ENCODE measurements around the gene LAPTM4A. TPM values are rescaled to one million over a fixed set of nuclear protein-coding genes. Genes with fewer than 3 reads are reported as not detected.

Gene LAPTM4A
- total RNA-seq, 1 experiment from 2014 or later = 160 TPM

DNA sequence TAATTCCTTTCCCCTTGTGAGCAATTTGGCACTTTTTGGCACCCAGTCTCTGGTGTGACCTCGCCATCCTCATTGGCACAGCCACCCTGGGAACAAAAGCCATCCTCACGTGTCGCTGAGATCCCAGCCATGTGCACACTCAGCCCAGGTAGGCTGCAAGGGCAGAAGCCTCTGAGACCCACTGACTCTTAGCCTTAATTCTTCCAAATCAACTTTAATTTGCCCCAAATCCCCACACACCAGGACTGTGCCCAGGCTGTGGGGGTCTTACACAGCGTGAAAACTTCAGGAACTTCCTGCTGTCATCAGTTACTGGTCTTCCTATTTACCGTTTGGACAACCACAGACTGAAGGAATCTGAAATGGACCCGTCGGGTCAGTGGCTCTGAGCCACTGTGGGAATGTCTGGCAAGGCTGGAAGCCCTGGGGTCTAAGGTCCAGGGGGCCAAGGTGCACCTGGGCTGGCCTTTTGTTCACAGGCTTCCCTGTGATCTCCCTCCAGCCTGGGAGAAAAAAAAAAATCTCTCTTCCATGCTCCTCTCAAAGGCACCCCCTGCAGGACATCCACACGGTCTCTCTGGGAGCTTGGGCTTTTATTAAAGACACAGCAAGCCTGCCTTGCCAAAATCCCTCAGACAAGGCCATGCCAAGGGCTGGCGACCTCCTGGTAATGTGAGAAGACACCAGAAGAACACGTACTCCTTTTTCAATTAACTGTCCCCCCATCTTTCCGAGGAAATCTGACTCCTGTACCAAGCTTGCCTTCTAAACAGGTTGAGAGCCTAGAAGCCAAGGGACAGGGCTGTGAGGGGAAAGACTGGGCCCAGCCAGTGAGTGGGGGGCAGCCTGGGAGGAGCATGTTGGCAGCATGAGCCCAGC lies 42.1 kb upstream of the LAPTM4A start:
- peak; percentile 85 for DNase-seq (ENCODE audit: unreplicated experiment)
- ChIA-PET POLR2A (interaction anchor here (0.5 to 7.2 kb wide), 10 partner anchors 22 to 186 kb away, joined by 3 to 83 read pairs (median 7); partner anchors contain the start of gene LAPTM4A), CTCF (interaction anchor here (0.6 to 9.1 kb wide), 29 partner anchors 9 to 1177 kb away, joined by 3 to 205 read pairs (median 4); no protein-coding TSS in a partner anchor)
- peaks cover 47% of the 10 kb centered on the region for H3K4me1 Mint-ChIP-seq (ENCODE audit: insufficient read depth, unreplicated experiment)
- TF ChIP-seq, protein P1, sequence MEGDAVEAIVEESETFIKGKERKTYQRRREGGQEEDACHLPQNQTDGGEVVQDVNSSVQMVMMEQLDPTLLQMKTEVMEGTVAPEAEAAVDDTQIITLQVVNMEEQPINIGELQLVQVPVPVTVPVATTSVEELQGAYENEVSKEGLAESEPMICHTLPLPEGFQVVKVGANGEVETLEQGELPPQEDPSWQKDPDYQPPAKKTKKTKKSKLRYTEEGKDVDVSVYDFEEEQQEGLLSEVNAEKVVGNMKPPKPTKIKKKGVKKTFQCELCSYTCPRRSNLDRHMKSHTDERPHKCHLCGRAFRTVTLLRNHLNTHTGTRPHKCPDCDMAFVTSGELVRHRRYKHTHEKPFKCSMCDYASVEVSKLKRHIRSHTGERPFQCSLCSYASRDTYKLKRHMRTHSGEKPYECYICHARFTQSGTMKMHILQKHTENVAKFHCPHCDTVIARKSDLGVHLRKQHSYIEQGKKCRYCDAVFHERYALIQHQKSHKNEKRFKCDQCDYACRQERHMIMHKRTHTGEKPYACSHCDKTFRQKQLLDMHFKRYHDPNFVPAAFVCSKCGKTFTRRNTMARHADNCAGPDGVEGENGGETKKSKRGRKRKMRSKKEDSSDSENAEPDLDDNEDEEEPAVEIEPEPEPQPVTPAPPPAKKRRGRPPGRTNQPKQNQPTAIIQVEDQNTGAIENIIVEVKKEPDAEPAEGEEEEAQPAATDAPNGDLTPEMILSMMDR (IDR thresholded peaks at IDR 0.05; ENCODE audit: unreplicated experiment) = peak; percentile 58
- no peaks in the 10 kb centered on the region for H3K27me3 Mint-ChIP-seq (ENCODE audit: insufficient read depth, unreplicated experiment)
- H3K9me3 Mint-ChIP-seq (ENCODE audit: unreplicated experiment) = no peaks in the 10 kb centered on the region
- no peaks in the 10 kb centered on the region for H3K36me3 Mint-ChIP-seq (ENCODE audit: insufficient read depth, unreplicated experiment)
- no TSS peak for BruUV-seq (replicated peaks)
- peak overlapping the region; percentile 75 for H3K27ac Mint-ChIP-seq (ENCODE audit: low read depth, unreplicated experiment)
- no peak overlapping the region for H3K4me3 Mint-ChIP-seq (ENCODE audit: unreplicated experiment)
- intact Hi-C loops (cut with micrococcal nuclease) = loop anchor here (1.0 to 2.0 kb wide), 4 partner anchors 27 to 137 kb away; no protein-coding TSS in a partner anchor

DNA sequence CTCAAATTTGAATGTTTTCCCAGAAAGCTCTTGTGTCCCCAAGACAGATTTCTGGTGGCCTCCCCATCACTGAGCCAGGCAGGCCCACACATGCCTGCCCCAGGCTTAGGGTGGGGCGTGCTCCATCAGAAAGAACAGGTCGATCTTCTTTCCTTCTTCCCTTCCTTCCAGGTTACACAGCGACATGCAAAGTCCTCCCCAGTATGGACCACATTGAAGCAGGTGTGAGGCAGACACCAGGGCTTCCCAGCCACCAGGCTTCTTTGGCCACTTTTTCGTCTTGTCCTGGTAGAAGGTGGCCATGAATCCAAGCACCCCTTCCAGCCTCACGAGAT lies 41.4 kb upstream of the LAPTM4A start:
- POLR2A ChIA-PET = interaction anchor here (1.8 to 7.2 kb wide), 6 partner anchors 22 to 77 kb away, joined by 4 to 83 read pairs (median 8); partner anchors contain the start of gene LAPTM4A
- peaks cover 43% of the 10 kb centered on the region for H3K4me1 Mint-ChIP-seq (ENCODE audit: insufficient read depth, unreplicated experiment)
- no TSS peak for BruUV-seq (replicated peaks)

DNA sequence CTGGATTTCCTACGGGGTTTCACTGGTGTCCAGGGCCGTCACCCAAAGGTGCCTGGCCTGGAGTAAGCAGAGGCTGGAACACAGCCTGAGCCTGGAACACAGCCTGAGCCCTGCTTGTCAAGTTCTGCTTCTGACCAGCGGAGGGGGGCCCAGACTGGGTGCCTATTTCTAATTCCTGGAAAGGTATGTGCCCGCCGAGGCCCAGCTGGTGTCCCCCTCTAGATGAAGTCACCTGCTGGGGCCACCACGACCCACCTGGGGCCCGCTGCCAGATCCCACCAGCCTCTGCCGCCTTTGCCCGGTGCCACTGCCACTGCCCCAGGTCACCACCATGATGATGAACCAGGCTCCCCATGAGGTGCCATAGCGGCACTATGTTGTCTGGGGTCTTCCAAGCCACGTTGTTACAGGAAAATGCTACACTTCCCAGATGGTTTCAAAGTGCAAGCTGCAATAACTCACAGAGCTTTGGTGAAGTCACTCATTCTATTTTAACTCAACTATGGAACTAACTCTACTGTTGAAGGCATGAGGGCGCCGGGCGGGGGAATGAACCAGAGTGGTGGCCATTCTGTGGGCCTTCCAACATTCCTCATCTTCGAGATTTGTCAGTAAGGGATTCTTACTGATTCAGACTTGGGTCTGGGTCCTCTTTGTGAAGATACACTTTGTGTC lies 40.9 kb upstream of the LAPTM4A start:
- H3K27me3 Mint-ChIP-seq (ENCODE audit: insufficient read depth, unreplicated experiment) = no peaks in the 10 kb centered on the region
- no peak for DNase-seq (ENCODE audit: unreplicated experiment)
- POLR2A ChIA-PET = interaction anchor here (1.0 to 7.2 kb wide), 8 partner anchors 20 to 77 kb away, joined by 4 to 83 read pairs (median 6); partner anchors contain the start of gene LAPTM4A
- no peaks in the 10 kb centered on the region for H3K36me3 Mint-ChIP-seq (ENCODE audit: insufficient read depth, unreplicated experiment)
- peaks cover 41% of the 10 kb centered on the region for H3K4me1 Mint-ChIP-seq (ENCODE audit: insufficient read depth, unreplicated experiment)
- intact Hi-C loops (cut with micrococcal nuclease) = loop anchor here (2.0 kb wide), 1 partner anchor 26 kb away; no protein-coding TSS in a partner anchor
- CTCF ChIA-PET = interaction anchor here (0.7 to 9.1 kb wide), 6 partner anchors 13 to 136 kb away, joined by 3 to 205 read pairs (median 4); no protein-coding TSS in a partner anchor
- TF ChIP-seq, protein P1 (IDR thresholded peaks at IDR 0.05; ENCODE audit: unreplicated experiment) = no peak
- H3K4me3 Mint-ChIP-seq (ENCODE audit: unreplicated experiment) = peak overlapping the region; percentile 23
- no TSS peak for BruUV-seq (replicated peaks)
- H3K9me3 Mint-ChIP-seq (ENCODE audit: unreplicated experiment) = no peaks in the 10 kb centered on the region
- peak overlapping the region; percentile 75 for H3K27ac Mint-ChIP-seq (ENCODE audit: low read depth, unreplicated experiment)

More for the DNA sequence above, 41.4 kb upstream of the LAPTM4A start:
- DNase-seq (ENCODE audit: unreplicated experiment) = no peak
- H3K4me3 Mint-ChIP-seq (ENCODE audit: unreplicated experiment) = no peak overlapping the region
- intact Hi-C loops (cut with micrococcal nuclease) = loop anchor here (1.0 to 2.0 kb wide), 4 partner anchors 26 to 137 kb away; no protein-coding TSS in a partner anchor
- H3K9me3 Mint-ChIP-seq (ENCODE audit: unreplicated experiment) = no peaks in the 10 kb centered on the region
- peak overlapping the region; percentile 75 for H3K27ac Mint-ChIP-seq (ENCODE audit: low read depth, unreplicated experiment)
- TF ChIP-seq, protein P1 (IDR thresholded peaks at IDR 0.05; ENCODE audit: unreplicated experiment) = no peak
- H3K27me3 Mint-ChIP-seq (ENCODE audit: insufficient read depth, unreplicated experiment) = no peaks in the 10 kb centered on the region
- CTCF ChIA-PET = interaction anchor here (0.7 to 9.1 kb wide), 4 partner anchors 45 to 137 kb away, joined by 3 to 205 read pairs (median 24); no protein-coding TSS in a partner anchor
- no peaks in the 10 kb centered on the region for H3K36me3 Mint-ChIP-seq (ENCODE audit: insufficient read depth, unreplicated experiment)

All from MCF 10A (cell line).